Measurements from ENCODE around the gene NBAS. TPM values are rescaled to one million over a fixed set of nuclear protein-coding genes. Genes with fewer than 3 reads are reported as not detected.

Gene NBAS
- total and polyA plus RNA-seq, 2 donors (not counting 1 experiment from before 2014, with no cell fraction given): 27.0 to 124 TPM

DNA sequence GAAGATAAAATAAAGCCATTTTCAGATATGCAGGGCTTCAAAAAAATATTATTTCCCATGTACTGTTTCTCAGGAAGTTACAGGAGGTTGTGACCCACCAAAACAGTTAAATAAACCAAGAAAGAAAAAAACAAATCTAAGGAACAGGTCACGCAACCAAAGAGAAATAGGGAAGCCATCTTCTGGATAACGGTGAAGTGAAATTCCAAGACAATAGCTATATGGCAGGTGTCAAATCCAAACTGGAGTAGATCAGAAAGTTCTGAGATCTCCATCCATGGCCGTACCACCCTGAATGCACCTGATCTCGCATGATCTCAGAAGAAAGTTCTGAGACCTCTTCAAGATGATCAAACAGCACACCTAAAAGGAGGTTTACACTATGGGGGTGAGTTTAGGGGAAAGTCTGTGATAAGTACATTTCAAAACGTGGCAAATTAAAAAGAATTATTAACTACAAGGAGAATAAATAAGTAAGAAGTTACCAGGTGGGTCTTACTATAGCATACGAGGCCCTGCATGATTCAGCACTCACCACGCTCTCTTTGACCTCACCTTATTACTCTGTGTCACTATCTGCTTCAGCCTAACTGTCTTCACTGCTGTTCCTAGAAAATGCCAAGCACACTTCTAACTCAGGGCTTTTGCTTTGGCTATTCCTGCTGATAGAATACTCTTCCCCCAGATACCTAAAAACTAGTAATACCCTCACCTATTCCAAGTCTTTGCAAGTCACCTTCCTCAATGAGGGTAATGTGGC is 29.9 kb downstream of the NBAS start:
- peaks cover 1% of the 10 kb centered on the region for H3K36me3 ChIP-seq (ENCODE audit: control insufficient read depth, insufficient read depth, low read length)

DNA sequence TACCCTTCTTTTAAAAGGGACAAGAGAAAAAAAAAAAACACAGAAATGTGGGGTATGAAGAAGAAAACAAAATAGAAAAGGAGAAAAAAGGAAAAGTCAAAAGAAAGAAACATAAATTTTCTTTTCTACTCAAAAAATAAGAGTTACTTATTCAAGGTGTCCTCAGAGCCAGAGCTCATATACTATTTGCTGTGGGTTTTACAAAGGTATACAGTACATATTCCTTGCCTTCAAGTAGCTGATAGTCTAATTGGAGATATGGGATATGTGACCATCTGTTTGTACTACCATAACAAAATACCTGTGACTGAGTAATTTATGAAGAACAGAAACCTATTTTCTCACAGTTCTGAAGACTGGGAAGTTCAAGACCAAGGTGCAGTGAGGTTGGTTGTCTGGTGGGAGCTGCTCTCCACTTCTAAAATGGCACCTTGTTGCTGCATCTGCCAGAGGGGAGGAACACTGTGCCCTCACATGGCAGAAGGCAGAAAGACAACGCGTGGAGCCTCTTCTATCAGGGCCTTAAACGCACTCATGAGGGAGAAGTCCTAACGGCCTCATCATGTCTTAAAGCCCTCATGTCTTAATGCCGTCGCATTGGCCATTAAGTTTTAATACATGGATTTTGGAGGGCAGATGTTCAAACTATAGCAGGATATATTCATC is 33.9 kb downstream of the NBAS start:
- no peaks in the 10 kb centered on the region for H3K27me3 ChIP-seq (ENCODE audit: control insufficient read depth, insufficient read depth, low read length)
- H3K4me2 ChIP-seq (ENCODE audit: extremely low read depth, insufficient read depth, low read length): no peak overlapping the region
- H3K36me3 ChIP-seq (ENCODE audit: control insufficient read depth, insufficient read depth, low read length): peaks cover 1% of the 10 kb centered on the region
- no peak overlapping the region for H3K27ac ChIP-seq (ENCODE audit: insufficient read depth, low read length)
- no peaks in the 10 kb centered on the region for H3K9me3 ChIP-seq (ENCODE audit: control insufficient read depth, insufficient read depth, low read depth, low read length)
- H2AFZ ChIP-seq (ENCODE audit: low read length): no peak overlapping the region
- H4K20me1 ChIP-seq (ENCODE audit: control insufficient read depth, extremely low read depth, insufficient read depth, low read length): no peaks in the 10 kb centered on the region
- no peak overlapping the region for H3K4me3 ChIP-seq (replicated peaks in 1 of 4; ENCODE audit: control extremely low read depth in 1 of 4, insufficient read depth in 1 of 4, low read depth in 3 of 4, low read length in 4 of 4)
- DNase-seq (ENCODE audit: low read depth in 2 of 2): no peak
- no peak overlapping the region for H3K9ac ChIP-seq (ENCODE audit: insufficient read depth, low read length)
- no peaks in the 10 kb centered on the region for H3K79me2 ChIP-seq (ENCODE audit: control insufficient read depth, insufficient read depth, low read length)
- H3K4me1 ChIP-seq (ENCODE audit: control insufficient read depth, extremely low read depth, insufficient read depth, low read length): no peaks in the 10 kb centered on the region
- TF ChIP-seq, protein P1, sequence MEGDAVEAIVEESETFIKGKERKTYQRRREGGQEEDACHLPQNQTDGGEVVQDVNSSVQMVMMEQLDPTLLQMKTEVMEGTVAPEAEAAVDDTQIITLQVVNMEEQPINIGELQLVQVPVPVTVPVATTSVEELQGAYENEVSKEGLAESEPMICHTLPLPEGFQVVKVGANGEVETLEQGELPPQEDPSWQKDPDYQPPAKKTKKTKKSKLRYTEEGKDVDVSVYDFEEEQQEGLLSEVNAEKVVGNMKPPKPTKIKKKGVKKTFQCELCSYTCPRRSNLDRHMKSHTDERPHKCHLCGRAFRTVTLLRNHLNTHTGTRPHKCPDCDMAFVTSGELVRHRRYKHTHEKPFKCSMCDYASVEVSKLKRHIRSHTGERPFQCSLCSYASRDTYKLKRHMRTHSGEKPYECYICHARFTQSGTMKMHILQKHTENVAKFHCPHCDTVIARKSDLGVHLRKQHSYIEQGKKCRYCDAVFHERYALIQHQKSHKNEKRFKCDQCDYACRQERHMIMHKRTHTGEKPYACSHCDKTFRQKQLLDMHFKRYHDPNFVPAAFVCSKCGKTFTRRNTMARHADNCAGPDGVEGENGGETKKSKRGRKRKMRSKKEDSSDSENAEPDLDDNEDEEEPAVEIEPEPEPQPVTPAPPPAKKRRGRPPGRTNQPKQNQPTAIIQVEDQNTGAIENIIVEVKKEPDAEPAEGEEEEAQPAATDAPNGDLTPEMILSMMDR (conservative IDR thresholded peaks at IDR 0.05 in 1 of 2, IDR thresholded peaks at IDR 0.05 in 1 of 2; ENCODE audit: low read depth in 1 of 2, low read length in 2 of 2): no peak
- no peak for TF ChIP-seq EZH2 (IDR thresholded peaks at IDR 0.05; ENCODE audit: low read length, missing control alignments)

More for the DNA sequence above, 29.9 kb downstream of the NBAS start:
- DNase-seq (ENCODE audit: low read depth in 2 of 2): no peak
- no peaks in the 10 kb centered on the region for H4K20me1 ChIP-seq (ENCODE audit: control insufficient read depth, extremely low read depth, insufficient read depth, low read length)
- no peak overlapping the region for H3K4me2 ChIP-seq (ENCODE audit: extremely low read depth, insufficient read depth, low read length)
- H3K79me2 ChIP-seq (ENCODE audit: control insufficient read depth, insufficient read depth, low read length): no peaks in the 10 kb centered on the region
- H3K27me3 ChIP-seq (ENCODE audit: control insufficient read depth, insufficient read depth, low read length): no peaks in the 10 kb centered on the region
- H3K9ac ChIP-seq (ENCODE audit: insufficient read depth, low read length): no peak overlapping the region
- no peak for TF ChIP-seq EZH2 (IDR thresholded peaks at IDR 0.05; ENCODE audit: low read length, missing control alignments)
- TF ChIP-seq, protein P1 (conservative IDR thresholded peaks at IDR 0.05 in 1 of 2, IDR thresholded peaks at IDR 0.05 in 1 of 2; ENCODE audit: low read depth in 1 of 2, low read length in 2 of 2): no peak
- no peak overlapping the region for H3K4me3 ChIP-seq (replicated peaks in 1 of 4; ENCODE audit: control extremely low read depth in 1 of 4, insufficient read depth in 1 of 4, low read depth in 3 of 4, low read length in 4 of 4)
- H3K4me1 ChIP-seq (ENCODE audit: control insufficient read depth, extremely low read depth, insufficient read depth, low read length): no peaks in the 10 kb centered on the region
- H2AFZ ChIP-seq (ENCODE audit: low read length): no peak overlapping the region
- H3K27ac ChIP-seq (ENCODE audit: insufficient read depth, low read length): no peak overlapping the region
- H3K9me3 ChIP-seq (ENCODE audit: control insufficient read depth, insufficient read depth, low read depth, low read length): no peaks in the 10 kb centered on the region

DNA sequence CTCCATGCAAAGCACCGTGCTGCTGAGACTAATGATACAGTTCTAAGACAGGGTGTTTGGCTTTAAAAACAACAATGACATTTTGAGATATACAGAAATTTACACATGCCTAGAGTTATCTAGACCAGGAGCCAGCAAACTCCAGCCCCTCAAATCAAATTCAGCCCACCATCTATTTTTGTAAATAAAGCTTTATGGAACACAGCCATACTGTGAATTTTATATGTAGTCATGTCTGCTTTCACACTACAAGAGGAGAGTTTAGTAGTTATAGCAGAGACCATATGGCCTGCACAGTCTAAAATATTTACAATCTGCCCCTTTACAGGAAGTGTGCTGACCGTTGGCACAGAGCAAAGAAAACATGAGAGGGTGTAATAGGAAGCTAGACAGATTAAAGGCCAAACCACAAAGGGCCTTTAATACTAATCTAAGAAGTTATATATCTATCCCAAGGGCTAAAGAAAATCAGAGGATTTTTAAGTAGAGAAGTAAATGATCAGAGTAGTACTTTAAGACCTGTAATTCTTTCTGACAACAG is 39.4 kb downstream of the NBAS start:
- H3K9ac ChIP-seq (ENCODE audit: insufficient read depth, low read length): no peak overlapping the region
- peak; percentile 23 to 45 for DNase-seq (ENCODE audit: low read depth in 2 of 2)

More for the DNA sequence above, 39.4 kb downstream of the NBAS start:
- H3K27me3 ChIP-seq (ENCODE audit: control insufficient read depth, insufficient read depth, low read length): no peaks in the 10 kb centered on the region
- H4K20me1 ChIP-seq (ENCODE audit: control insufficient read depth, extremely low read depth, insufficient read depth, low read length): no peaks in the 10 kb centered on the region
- H2AFZ ChIP-seq (ENCODE audit: low read length): no peak overlapping the region
- H3K4me2 ChIP-seq (ENCODE audit: extremely low read depth, insufficient read depth, low read length): no peak overlapping the region
- no peak overlapping the region for H3K4me3 ChIP-seq (replicated peaks in 1 of 4; ENCODE audit: control extremely low read depth in 1 of 4, insufficient read depth in 1 of 4, low read depth in 3 of 4, low read length in 4 of 4)
- no peaks in the 10 kb centered on the region for H3K9me3 ChIP-seq (ENCODE audit: control insufficient read depth, insufficient read depth, low read depth, low read length)
- H3K4me1 ChIP-seq (ENCODE audit: control insufficient read depth, extremely low read depth, insufficient read depth, low read length): no peaks in the 10 kb centered on the region
- no peak overlapping the region for H3K27ac ChIP-seq (ENCODE audit: insufficient read depth, low read length)
- H3K36me3 ChIP-seq (ENCODE audit: control insufficient read depth, insufficient read depth, low read length): no peaks in the 10 kb centered on the region
- TF ChIP-seq, protein P1 (conservative IDR thresholded peaks at IDR 0.05 in 1 of 2, IDR thresholded peaks at IDR 0.05 in 1 of 2; ENCODE audit: low read depth in 1 of 2, low read length in 2 of 2): no peak
- TF ChIP-seq EZH2 (IDR thresholded peaks at IDR 0.05; ENCODE audit: low read length, missing control alignments): no peak
- H3K79me2 ChIP-seq (ENCODE audit: control insufficient read depth, insufficient read depth, low read length): no peaks in the 10 kb centered on the region
